Umbilical cord (tissue), 2 donors: ENCODE measurements around the gene ZMIZ1. TPM values are rescaled to one million over a fixed set of nuclear protein-coding genes. Genes with fewer than 3 reads are reported as not detected.

Experiments
- DNase-seq: peaks from one replicate; pipeline ENCODE4 v3.0.0-alpha.2; 2015; ENCODE audit warnings: low spot score
- total RNA-seq: library from RNA; depleted of rRNA; stranded (reverse); fragments of >200 nt; gene quantifications from one replicate; pipeline ENCODE4 v1.2.3, GENCODE V29; 2014; ENCODE audit warnings: low replicate concordance; ENCODE audit not compliant: insufficient read depth

Gene ZMIZ1
- total RNA-seq, 1 donor from 2014 or later = 20.5 TPM

- DNase-seq = no peak
These were observed 11.0 kb downstream of the ZMIZ1 start for GRCh38 chr10:79079490-79080355.

DNA sequence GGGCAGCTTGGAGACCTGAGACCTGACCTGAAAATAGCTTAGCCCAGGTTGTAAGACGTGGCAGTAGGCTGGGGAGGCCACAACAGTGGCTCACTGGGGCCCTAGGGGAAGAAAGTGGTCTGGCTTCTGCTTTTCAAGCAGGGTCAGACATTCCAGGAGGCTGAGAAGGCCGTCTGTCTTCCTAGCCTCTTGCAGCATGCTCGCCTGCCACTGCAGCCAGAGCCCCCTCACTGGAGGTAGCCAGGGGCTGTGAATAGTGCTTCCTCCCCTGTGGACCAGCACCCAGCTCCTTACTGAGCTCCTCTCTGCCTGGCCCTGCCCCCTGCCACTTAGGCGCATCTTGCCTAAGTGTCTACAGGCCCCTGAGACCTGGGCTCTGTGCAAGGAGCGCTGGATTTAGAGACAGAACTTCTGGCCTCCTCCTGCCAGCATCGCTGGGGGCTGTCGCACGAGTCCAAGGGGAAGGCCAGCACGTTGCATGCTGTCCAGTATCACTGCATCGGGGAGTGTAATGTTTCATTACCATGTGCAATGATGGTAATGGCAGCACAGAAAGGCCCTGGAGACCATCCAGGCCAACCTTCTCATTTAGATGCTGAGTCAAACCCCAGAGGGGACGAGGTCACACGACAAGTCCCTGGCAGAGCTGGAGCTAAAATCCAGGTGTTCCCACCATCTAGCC lies 12.7 kb downstream of the ZMIZ1 start:
- peak; percentile 56 for DNase-seq

DNA sequence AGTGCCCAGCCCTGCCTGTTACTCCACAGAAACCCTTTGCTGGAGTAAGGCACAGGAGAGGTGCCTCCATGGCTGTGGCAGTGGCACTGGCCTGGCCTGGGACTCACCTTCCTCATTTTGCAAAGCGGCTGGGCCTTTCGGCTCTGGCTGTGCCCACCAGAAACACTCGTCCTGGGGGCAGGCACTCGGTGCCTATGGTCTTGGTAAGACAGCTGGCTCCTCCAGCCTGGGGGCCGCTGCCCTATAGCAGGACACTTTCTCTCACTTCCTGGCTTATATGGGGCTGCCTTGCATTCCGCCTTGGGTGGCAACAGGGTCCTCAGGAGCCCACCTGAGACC lies 13.2 kb downstream of the ZMIZ1 start:
- no peak for DNase-seq

DNA sequence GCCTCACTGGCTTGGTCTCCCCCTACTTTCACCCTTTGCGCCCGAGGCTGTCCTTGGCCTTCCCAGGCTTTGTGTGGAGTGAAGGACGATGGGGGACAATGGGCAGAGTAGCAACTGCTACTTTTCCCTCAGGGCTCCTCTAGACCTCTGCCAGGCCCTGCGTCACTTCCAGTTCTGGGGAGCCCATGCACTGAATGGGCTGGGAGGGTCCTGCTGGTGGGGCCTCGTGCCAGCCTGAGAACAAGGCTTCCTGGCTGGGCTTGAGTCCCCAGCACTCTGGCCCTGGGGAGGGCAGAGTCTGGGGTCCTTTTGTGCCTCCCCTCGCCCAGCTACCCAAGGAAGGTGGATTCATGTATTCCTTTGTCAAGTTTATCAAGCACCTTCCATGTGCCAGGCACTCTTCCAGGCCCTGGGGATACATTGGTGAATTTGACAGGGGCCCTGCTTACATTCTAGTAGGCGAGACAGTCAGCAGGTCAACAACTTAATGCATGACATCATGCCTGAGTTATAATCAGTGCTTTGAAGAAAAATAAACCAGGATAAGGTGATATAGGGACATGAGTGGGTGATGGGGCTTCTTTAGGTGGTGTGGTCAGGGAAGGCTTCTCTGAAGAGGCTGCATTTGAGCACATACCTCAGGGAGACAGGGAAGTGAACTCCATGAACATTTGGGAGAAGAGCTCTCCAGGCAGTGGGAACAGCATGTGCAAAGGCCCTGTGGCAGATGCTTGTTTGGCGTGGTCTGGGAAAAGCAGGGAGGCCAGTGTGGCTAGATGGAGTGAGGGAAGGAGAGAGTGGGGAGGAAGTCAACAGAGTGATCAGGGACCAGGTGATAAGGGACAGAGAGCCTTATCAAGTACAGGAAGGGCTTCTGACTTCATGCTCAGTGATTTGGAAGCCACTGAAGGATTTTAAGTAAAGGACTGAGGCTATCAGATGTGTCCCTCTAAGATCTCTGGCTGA lies 14.1 kb downstream of the ZMIZ1 start:
- DNase-seq = no peak

GRCh38 chr10:79084012-79084971 lies 15.5 kb downstream of the ZMIZ1 start:
- DNase-seq = peak; percentile 89

DNA sequence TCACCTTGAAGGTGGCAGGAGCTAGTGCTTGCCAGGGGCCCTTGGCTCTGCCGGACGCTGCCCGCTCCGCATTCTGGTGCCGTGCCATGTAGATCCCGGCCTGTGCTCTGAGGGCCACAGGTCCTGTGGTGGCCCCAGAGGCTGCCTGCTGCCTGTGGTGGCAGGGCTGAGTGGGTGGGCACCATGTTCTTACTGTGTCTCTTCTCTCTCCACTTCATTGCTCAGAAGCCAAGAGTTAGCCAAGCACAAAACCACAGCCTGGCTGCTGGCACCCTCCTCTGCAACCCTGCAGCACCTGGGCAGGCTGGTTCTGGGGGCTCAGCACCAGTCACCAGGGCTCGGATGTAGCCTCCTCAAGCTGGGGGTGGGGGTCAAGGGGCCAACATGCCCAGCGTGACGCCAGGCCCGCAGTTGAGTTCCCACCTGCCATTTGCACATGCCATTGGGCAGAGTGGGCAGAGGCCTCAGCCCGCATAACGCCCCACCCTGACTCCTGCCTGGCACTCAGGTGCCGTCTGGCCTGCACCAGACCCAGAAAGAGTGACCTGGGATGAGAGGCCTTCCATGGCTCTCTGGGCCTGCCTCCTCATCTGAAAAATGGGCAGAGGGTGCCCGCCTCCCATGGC lies 16.3 kb downstream of the ZMIZ1 start:
- DNase-seq = no peak

GRCh38 chr10:79086822-79087221 lies 18.1 kb downstream of the ZMIZ1 start:
- no peak for DNase-seq

GRCh38 chr10:79087721-79088120 lies 19.0 kb downstream of the ZMIZ1 start:
- no peak for DNase-seq

DNA sequence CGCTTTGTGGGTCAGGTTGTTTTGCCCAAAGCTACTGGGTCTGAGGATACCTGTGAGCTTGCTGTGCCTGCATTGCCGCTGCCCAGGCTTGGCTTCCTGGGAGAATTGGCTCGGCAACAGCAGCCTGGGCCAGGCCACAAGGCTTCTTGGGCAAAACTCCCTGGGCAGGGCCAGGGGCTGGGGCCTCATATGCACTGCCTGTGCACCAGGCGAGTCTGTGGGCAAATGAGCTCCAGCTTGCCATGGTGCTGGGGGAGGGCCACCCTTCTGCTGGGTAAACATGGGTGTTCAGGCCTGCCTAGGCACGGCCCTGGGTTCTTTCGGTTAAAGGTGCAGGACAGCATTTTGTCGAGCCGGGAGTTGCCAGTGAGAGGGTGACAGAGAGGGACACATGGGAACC lies 19.4 kb downstream of the ZMIZ1 start:
- DNase-seq = no peak

DNA sequence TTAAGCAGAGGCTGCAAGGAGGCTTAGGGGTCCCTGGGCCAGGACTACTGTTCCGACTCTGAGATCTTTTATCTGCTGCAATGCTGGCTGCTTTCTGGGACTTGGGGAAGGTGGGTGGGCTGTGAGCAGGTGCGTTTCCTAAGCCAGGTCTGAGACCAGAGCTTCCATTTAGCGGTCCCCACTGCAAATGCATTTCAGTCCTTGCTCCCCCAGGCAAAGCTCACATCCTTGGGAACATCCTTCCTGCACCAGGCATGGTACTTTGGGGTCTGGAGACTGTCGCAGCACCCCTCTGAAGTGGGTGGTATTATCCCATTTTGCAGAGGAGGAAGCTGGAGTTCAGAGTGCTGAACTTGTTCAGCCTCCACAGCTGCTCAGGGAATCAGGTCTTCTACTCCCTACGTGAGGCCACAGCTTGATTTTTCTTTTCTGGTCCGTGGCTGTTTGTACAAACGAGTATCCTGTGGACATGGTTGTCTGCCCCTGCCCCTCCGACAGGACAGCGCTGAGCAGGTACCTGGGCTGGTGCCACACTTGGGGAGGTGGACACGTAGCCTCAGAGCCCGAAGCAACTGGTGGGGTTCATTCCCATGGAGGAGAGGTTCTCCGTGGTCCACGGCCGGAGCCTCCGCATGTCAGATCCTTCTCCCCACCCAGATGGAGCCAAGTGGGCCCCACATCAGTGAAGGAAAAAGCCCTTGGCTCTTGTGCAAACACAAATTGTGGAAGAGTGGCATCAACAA lies 20.0 kb downstream of the ZMIZ1 start:
- no peak for DNase-seq

DNA sequence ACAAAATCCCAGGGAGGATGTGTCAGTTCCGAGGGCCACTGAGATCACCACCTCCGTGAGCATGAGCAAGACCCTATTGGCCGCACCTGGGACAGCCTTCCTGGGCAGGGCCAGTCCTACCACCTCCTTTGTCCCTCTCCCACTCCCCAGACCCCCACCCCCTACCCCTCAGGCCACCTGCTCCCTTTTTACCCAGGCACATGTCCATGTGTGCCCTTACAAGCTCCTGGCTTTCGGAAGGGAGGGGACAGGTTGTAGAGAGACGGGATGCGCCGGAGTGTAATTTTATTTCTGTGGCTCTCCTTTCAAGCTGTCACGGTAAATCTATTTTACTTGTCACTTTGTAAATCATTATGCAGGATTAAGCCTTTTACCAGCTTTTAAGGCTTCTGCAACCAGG lies 20.9 kb downstream of the ZMIZ1 start:
- no peak for DNase-seq

DNA sequence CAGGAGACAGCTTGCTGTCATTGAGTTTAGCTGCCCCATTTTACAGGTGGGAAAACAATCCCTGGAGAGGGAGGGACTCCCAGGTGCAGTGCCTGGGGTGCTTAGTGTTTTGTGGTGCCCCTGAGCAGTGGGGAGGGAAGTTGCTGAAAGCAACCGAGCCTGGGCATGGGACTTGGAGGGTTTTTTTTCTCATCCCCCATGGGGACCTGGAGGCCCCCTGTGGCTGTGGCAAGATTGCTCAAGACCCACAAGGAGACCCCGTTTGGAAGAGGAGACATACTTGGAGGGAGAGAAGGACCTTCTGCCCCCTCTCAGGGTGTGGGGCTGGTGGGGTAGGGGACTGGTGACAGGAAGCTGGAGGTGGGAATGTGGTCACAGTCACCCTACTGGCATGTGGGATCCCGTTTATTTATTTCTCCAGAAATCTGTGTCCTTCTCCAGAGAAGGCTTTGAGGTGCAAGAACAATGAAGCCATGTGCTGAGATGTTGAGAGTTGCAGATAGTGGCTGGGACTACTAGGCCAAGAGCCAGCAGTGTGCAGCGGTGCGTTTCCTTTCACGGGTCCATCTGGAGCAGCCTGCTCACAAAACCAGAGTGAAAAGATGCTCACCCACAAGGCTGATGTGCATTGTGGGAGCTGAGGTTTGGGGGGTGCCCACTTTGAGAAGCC lies 21.5 kb downstream of the ZMIZ1 start:
- DNase-seq = no peak

DNA sequence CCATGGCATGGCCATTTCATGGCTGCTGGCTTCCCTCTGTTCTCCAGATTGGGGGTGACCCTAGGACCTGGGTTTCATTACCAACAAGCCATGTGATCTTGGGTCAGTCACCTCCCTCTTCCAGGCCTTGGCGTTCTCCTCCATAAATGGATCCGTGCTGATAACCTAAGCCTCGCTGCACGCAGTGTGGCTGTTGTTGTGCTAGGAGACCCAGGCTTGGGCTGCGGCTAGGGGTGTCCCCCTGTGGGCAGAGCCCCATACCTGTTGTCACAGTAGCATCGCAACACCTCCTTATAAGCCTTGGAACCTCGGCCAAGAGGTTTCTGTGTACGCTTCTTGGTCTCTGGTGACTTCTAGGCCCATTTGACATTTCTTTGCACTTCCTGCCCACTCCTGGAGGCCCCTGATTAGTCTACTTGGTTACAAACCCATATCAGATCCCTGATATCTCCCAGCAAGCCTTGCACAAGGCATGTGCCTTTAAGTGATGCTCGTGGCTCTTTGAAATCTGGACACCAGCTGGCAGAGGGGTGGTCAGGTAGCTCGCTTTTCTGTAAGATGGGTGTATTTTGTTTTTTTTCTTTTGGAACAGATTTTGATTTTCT lies 23.6 kb downstream of the ZMIZ1 start:
- DNase-seq = no peak

GRCh38 chr10:79093658-79094411 lies 25.1 kb downstream of the ZMIZ1 start:
- DNase-seq = no peak

DNA sequence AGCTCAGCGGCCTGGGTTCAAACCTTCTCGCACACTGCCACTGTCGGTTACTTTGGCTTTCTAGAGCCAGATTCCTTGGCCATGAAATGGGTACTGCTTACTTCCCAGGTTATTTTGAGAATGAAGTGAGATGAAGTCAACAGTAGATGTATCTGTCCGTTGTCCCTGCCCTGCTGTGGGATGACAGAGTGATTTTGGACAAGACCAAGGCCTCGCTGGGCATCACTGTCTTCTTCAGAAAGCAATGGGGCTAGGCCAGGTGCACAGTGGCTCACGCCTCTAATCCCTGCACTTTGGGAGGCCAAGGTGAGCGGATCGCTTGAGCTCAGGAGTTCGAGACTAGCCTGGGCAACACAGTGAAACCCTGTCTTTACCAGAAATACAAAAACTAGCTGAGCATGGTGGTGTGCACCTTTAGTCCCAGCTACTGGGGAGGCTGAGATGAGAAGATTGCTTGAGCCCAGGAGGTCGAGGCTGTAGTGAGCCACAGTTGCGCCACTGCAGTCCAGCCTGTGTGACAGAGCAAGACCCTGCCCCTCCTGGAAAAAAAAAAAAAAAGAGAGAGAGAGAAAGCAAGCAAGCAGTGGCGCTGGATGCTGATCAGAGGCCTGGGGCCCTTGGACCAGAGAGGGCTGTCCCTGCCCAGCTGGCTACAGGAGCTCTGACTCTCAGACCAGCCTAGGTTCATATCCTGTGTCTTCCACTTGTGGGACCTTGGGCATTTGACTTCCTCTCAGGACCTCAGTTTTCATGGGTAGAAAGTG lies 25.8 kb downstream of the ZMIZ1 start:
- DNase-seq = no peak

DNA sequence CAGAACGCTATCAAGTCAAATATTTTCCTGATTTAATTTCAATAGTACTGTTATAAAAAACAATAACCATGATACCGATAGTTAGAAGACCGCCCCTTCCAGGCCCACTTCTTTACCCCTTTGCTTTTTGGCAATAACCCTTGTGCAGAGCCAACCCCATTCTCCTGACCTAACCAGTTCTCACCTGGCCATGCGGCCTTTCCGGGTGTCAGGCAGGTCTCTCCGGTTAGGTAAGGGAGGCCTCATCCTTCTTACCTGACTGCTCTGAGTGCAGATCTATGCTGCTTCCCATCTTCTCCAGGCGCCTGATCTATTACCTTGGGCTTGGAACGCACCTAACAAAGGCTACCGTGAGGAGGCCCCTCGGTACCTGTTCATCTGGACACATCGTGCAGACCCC lies 26.6 kb downstream of the ZMIZ1 start:
- DNase-seq = no peak

DNA sequence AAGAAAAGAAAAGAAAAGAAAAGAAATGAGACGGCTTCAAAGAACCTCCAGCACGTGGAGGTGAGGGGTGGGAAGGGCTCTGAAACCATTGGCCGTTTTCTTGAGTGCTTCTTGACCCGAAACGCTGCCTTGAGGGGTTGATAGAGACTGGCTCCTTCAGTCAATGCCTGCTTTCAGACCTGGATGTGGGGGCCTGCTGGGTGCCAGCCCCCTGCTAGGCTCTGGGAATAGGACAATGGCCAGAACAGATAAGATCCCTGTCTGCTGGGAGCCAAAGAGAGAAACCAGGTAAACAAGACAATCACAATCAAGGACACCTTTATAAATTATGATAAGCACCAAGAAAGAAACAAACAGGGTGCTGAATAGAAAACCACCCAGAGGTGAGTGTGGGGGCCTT lies 27.7 kb downstream of the ZMIZ1 start:
- DNase-seq = no peak
